ENCODE results near the gene KRTAP5-7. TPM values are rescaled to one million over a fixed set of nuclear protein-coding genes. Genes with fewer than 3 reads are reported as not detected.
"Not testable (repeated sequence)": the region's sequence is repeated elsewhere in the genome, so short reads cannot be mapped to it uniquely, and the experiment has no call there.

Gene KRTAP5-7
- total RNA-seq, 2 donors from 2014 or later: not detected

GRCh38 chr11:71539017-71539416, 11.9 kb downstream of the KRTAP5-7 start:
- DNase-seq: no peak
- Mint-ChIP-seq H3K27me3 (ENCODE audit: insufficient read depth) (peaks cover 2% of the 10 kb centered on the region), H3K4me3 (no peak overlapping the region), H3K4me1 (peaks cover 29% of the 10 kb centered on the region), H3K27ac (no peak overlapping the region), H3K36me3 (ENCODE audit: low read depth) (peaks cover 5% of the 10 kb centered on the region), H3K9me3 (peaks cover 21% of the 10 kb centered on the region)
- Histone ChIP-seq H3K36me3 (ENCODE audit: control insufficient read depth, insufficient read depth, low read length) (no peaks in the 10 kb centered on the region), H3K27ac (ENCODE audit: low read depth, low read length) (no peak overlapping the region), H3K4me1 (ENCODE audit: control insufficient read depth, insufficient read depth, low read length) (peaks cover 6% of the 10 kb centered on the region), H3K9me3 (ENCODE audit: control insufficient read depth, low read length) (peaks cover 13% of the 10 kb centered on the region), H3K4me3 (ENCODE audit: low read length) (no peak overlapping the region), H3K27me3 (ENCODE audit: control insufficient read depth, insufficient read depth, low read length, poor library complexity, severe bottlenecking) (no peaks in the 10 kb centered on the region), H3K9ac (ENCODE audit: extremely low read depth, low read length, poor library complexity, severe bottlenecking) (no peak overlapping the region)
- WGBS, 2 experiments (ENCODE audit: insufficient coverage in 1 of 2, insufficient read length in 1 of 2): 84 to 90% methylated on average over 4 to 11 of the region's 11 CpGs
- TF ChIP-seq, protein P1, sequence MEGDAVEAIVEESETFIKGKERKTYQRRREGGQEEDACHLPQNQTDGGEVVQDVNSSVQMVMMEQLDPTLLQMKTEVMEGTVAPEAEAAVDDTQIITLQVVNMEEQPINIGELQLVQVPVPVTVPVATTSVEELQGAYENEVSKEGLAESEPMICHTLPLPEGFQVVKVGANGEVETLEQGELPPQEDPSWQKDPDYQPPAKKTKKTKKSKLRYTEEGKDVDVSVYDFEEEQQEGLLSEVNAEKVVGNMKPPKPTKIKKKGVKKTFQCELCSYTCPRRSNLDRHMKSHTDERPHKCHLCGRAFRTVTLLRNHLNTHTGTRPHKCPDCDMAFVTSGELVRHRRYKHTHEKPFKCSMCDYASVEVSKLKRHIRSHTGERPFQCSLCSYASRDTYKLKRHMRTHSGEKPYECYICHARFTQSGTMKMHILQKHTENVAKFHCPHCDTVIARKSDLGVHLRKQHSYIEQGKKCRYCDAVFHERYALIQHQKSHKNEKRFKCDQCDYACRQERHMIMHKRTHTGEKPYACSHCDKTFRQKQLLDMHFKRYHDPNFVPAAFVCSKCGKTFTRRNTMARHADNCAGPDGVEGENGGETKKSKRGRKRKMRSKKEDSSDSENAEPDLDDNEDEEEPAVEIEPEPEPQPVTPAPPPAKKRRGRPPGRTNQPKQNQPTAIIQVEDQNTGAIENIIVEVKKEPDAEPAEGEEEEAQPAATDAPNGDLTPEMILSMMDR (conservative IDR thresholded peaks at IDR 0.05): no peak

DNA sequence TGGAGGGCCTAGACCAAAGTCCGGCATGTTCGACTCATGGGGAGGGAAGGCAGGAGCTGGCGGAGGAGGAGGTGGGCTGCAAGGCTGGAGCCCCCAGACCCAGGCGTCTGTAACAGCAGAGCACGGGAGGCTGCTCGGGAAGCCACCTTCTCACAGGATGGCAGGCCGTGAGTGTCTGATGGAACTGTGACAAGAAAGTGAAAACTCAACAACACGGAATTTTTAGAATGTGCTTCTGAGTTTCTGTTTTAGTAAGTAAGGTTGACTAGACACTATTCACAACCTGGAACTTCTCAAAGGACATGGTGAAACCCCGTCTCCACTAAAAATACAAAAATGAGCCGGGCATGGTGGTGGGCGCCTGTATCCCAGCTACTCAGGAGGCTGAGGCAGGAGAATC, 12.9 kb downstream of the KRTAP5-7 start:
- H3K36me3 ChIP-seq (ENCODE audit: control insufficient read depth, insufficient read depth, low read length); H3K27me3 ChIP-seq (ENCODE audit: control insufficient read depth, insufficient read depth, low read length, poor library complexity, severe bottlenecking); H3K27me3 Mint-ChIP-seq (ENCODE audit: insufficient read depth); H3K27ac Mint-ChIP-seq; H3K27ac ChIP-seq (ENCODE audit: low read depth, low read length); H3K36me3 Mint-ChIP-seq (ENCODE audit: low read depth); H3K4me1 ChIP-seq (ENCODE audit: control insufficient read depth, insufficient read depth, low read length); H3K4me3 Mint-ChIP-seq; H3K4me3 ChIP-seq (ENCODE audit: low read length); H3K9ac ChIP-seq (ENCODE audit: extremely low read depth, low read length, poor library complexity, severe bottlenecking); DNase-seq: not testable (repeated sequence)
- H3K4me1 Mint-ChIP-seq: peaks cover 34% of the 10 kb centered on the region
- peaks cover 13% of the 10 kb centered on the region for H3K9me3 ChIP-seq (ENCODE audit: control insufficient read depth, low read length)
- peaks cover 21% of the 10 kb centered on the region for H3K9me3 Mint-ChIP-seq
- 93 to 95% methylated on average over 6 to 11 of the region's 11 CpGs for WGBS, 2 experiments (ENCODE audit: insufficient coverage in 1 of 2, insufficient read length in 1 of 2)

- WGBS, 2 experiments (ENCODE audit: insufficient coverage in 1 of 2, insufficient read length in 1 of 2): 84 to 98% methylated on average over 6 to 9 of the region's 9 CpGs
- H3K27ac ChIP-seq (ENCODE audit: low read depth, low read length); H3K27me3 ChIP-seq (ENCODE audit: control insufficient read depth, insufficient read depth, low read length, poor library complexity, severe bottlenecking); H3K36me3 Mint-ChIP-seq (ENCODE audit: low read depth); H3K36me3 ChIP-seq (ENCODE audit: control insufficient read depth, insufficient read depth, low read length); H3K9ac ChIP-seq (ENCODE audit: extremely low read depth, low read length, poor library complexity, severe bottlenecking); H3K4me3 Mint-ChIP-seq; H3K27me3 Mint-ChIP-seq (ENCODE audit: insufficient read depth); H3K27ac Mint-ChIP-seq; H3K4me3 ChIP-seq (ENCODE audit: low read length); DNase-seq: not testable (repeated sequence)
- H3K9me3 Mint-ChIP-seq: peaks cover 24% of the 10 kb centered on the region
- peaks cover 35% of the 10 kb centered on the region for H3K4me1 Mint-ChIP-seq
- Histone ChIP-seq H3K4me1 (ENCODE audit: control insufficient read depth, insufficient read depth, low read length) (peaks cover 17% of the 10 kb centered on the region), H3K9me3 (ENCODE audit: control insufficient read depth, low read length) (peaks cover 14% of the 10 kb centered on the region)
Measured at GRCh38 chr11:71540521-71541304, 13.6 kb downstream of the KRTAP5-7 start.

DNA sequence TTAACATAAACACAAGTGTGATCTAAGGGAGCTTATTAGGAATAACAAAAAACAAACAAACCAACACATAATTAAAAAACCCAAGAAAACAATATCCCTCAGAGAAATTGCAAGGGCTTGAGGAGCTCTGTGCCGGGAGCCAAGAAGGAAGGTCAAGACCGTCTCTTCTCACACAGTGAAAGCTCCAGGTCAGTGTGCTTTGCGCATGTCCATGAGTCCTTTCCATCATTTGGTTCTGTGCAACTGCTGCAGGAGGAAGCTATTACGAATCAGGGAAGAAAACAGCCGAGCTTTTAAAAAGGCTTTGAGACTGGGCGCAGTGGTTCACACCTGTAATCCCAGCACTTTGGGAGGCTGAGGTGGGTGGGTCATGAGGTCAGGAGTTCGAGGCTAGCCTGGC, 15.3 kb downstream of the KRTAP5-7 start:
- H3K4me3 Mint-ChIP-seq: no peak overlapping the region

More for the DNA sequence above, 15.3 kb downstream of the KRTAP5-7 start:
- Histone ChIP-seq H3K27me3 (ENCODE audit: control insufficient read depth, insufficient read depth, low read length, poor library complexity, severe bottlenecking) (no peaks in the 10 kb centered on the region), H3K9me3 (ENCODE audit: control insufficient read depth, low read length) (peaks cover 24% of the 10 kb centered on the region), H3K36me3 (ENCODE audit: control insufficient read depth, insufficient read depth, low read length) (no peaks in the 10 kb centered on the region), H3K27ac (ENCODE audit: low read depth, low read length) (no peak overlapping the region), H3K9ac (ENCODE audit: extremely low read depth, low read length, poor library complexity, severe bottlenecking) (no peak overlapping the region), H3K4me3 (ENCODE audit: low read length) (no peak overlapping the region), H3K4me1 (ENCODE audit: control insufficient read depth, insufficient read depth, low read length) (peaks cover 19% of the 10 kb centered on the region)
- H3K9me3 Mint-ChIP-seq: peaks cover 36% of the 10 kb centered on the region
- 89 to 98% methylated on average over 4 to 7 of the region's 7 CpGs for WGBS, 2 experiments (ENCODE audit: insufficient coverage in 1 of 2, insufficient read length in 1 of 2)
- no peak for DNase-seq
- H3K4me1 Mint-ChIP-seq: peaks cover 35% of the 10 kb centered on the region
- H3K27me3 Mint-ChIP-seq (ENCODE audit: insufficient read depth): peaks cover 2% of the 10 kb centered on the region
- no peak overlapping the region for H3K27ac Mint-ChIP-seq
- TF ChIP-seq, protein P1 (conservative IDR thresholded peaks at IDR 0.05): no peak
- peaks cover 10% of the 10 kb centered on the region for H3K36me3 Mint-ChIP-seq (ENCODE audit: low read depth)
